OCI-LY1 (cell line): Measurements from ENCODE around the gene KLHL29.

Experiments
- CTCF ChIP-seq: fragments of 200-600 bp; sonication (generic), shearing (Covaris generic); IDR thresholded peaks from 2 replicates; pipeline ENCODE4 v1.5.1; 2017; ENCODE audit warnings: mild to moderate bottlenecking, antibody characterized with exemption, low read length, moderate library complexity, mixed read lengths
- EZH2 ChIP-seq: fragments of 200-600 bp; sonication (generic), shearing (Covaris generic); IDR thresholded peaks from 2 replicates; pipeline ENCODE4 v1.8.0; 2017; ENCODE audit warnings: borderline replicate concordance, mixed run types, mild to moderate bottlenecking, antibody characterized with exemption, low read length, moderate library complexity, mixed read lengths

GRCh38 chr2:23460993-23461392, 76.0 kb downstream of the KLHL29 start:
- TF ChIP-seq CTCF = no peak
- TF ChIP-seq EZH2 = no peak
